GM06990 (cell line): ENCODE data around the gene ZFR2.

Experiments
- DNase-seq: peaks from one replicate; pipeline ENCODE4 v3.0.0-alpha.2; 2011; ENCODE audit not compliant: insufficient read length; ENCODE audit errors: extremely low read depth
- H3K27me3 ChIP-seq: replicated peaks from 2 replicates; pipeline ENCODE4 v1.6.0; 2011; ENCODE audit warnings: low read length; ENCODE audit not compliant: control insufficient read depth, insufficient read depth
- H3K36me3 ChIP-seq: 2 replicates; pipeline ENCODE4 v1.5.1; 2011; ENCODE audit warnings: low read length; ENCODE audit not compliant: control insufficient read depth, insufficient read depth
- H3K4me3 ChIP-seq: replicated peaks from 2 replicates; pipeline ENCODE4 v1.5.1; 2011; ENCODE audit warnings: low read depth, mild to moderate bottlenecking, control low read depth, low read length
- CTCF ChIP-seq: IDR thresholded peaks from 2 replicates; pipeline ENCODE4 v1.5.1; 2011; ENCODE audit warnings: low read length, control low read depth, mild to moderate bottlenecking, inconsistent platforms; ENCODE audit not compliant: insufficient read depth, poor library complexity, severe bottlenecking

The ZFR2 gene

GRCh38 chr19:3774621-3775373 lies 94.0 kb downstream of the ZFR2 start:
- Histone ChIP-seq H3K36me3 (no peaks in the 10 kb centered on the region), H3K4me3 (no peak overlapping the region), H3K27me3 (no peaks in the 10 kb centered on the region)
- no peak for DNase-seq
- TF ChIP-seq CTCF = no peak

- no peak for TF ChIP-seq CTCF
- H3K4me3 ChIP-seq = no peak overlapping the region
- no peaks in the 10 kb centered on the region for H3K27me3 ChIP-seq
- no peak for DNase-seq
- no peaks in the 10 kb centered on the region for H3K36me3 ChIP-seq
Measured at GRCh38 chr19:3773814-3774515, 94.9 kb downstream of the ZFR2 start.

- no peak for TF ChIP-seq CTCF
- H3K27me3 ChIP-seq = no peaks in the 10 kb centered on the region
- DNase-seq = no peak
- H3K4me3 ChIP-seq = no peak within 1 kb of the TSS
- peaks cover 8% of the 10 kb centered on the region for H3K36me3 ChIP-seq
Measured at GRCh38 chr19:3771906-3772455, 96.9 kb downstream of the ZFR2 start, which contains the start of gene RAX2. Gene RAX2, minus strand, starts transcription at chr19:3772228. Its CDS starts 486 bp downstream, at chr19:3771742.

DNA sequence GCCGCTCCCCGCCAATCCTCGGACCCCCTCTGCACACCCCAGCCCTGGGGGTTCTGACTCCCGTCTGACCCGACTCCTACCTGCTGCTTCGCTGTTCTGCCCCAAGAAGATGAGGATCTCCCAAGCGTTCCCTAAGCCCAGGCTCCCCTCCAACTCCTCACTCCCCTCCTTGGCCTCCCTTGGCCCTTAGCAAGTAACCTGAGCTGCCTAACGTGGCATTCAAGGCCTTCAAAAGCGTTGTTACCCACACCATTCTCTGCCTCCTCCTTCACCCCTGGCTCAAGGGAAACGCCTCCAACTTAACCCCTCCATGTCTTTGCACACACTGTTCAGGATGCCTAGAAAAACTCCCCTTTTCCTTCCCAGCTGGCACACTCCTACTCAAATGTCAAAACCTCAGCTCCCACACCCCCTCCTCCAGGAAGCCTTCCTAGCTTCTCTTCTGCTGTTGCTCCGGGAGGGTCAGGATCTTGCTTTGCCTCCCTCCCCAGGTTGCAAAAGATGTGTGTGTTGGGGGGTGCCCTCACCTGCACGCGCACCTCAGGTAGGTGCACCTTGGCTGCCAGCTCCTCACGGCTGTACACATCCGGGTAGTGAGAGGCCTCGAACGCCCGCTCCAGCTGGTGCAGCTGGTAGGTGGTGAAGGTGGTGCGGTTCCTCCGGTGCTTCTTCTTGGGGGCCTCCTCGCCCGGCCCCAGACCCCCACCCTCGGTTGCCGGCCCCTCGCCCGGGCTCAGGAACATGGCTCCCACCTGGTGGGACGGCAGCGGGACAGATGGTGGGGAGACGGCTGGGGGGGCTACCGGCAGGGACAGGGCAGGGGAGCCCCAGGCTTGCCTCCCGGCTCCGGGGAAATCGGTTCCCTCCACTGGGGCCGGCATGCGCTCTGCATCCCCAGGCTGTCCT lies 97.6 kb downstream of the ZFR2 start:
- no peaks in the 10 kb centered on the region for H3K27me3 ChIP-seq
- no peak overlapping the region for H3K4me3 ChIP-seq
- DNase-seq = no peak
- TF ChIP-seq CTCF = no peak
- peaks cover 14% of the 10 kb centered on the region for H3K36me3 ChIP-seq

DNA sequence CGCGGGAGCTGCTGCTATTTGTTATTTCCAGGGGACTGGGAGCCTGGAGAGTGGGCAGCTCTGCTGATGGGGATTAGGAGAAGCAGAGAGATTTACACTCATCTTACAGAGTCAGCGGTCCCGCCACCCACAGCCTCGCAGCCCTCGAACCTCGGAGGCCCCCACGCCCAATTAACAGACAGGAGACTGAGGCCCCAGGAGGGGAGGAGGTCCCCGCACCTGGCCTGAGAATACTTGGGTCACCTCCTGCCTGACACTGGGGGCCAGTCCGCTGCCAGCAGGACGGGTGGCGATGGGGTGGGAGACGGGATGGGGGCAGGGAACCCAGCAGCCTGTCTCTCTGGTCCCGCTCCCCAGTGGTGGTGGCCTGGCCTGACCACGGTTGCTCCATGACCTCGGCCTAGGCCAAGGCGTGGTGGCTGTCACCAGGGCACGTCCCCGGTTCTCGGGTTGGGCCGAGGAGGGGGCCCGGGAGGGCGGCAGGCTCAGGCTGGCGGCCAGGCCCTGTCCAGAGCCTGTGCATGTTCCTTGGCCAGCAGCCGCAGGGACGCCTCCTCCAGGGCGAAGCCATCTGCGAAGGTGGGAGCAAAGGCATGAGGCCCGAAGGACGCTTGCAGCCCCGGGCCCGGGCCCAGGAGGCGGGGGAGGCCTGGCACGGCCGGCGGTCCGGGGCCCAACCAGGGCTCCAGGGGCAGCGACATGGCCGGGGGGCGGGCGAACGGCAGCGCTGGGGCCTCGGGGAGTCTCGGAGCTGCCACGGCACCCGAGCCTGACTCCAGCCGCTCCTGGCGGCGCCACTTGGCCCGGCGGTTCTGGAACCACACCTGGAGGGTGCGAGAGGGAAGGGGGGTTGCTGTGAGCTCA lies 98.5 kb downstream of the ZFR2 start:
- H3K27me3 ChIP-seq = no peaks in the 10 kb centered on the region
- TF ChIP-seq CTCF = no peak
- H3K36me3 ChIP-seq = peaks cover 14% of the 10 kb centered on the region
- H3K4me3 ChIP-seq = no peak overlapping the region
- no peak for DNase-seq
